ENCODE measurements around the gene MRPS27. TPM values are rescaled to one million over a fixed set of nuclear protein-coding genes. Genes with fewer than 3 reads are reported as not detected.
A peak's percentile ranks its signal among the peaks of the same experiment; 100 is the strongest.

MRPS27 gene
- total and polyA plus RNA-seq, 12 donors: 20.8 to 91.8 (median 75.8) TPM

DNA sequence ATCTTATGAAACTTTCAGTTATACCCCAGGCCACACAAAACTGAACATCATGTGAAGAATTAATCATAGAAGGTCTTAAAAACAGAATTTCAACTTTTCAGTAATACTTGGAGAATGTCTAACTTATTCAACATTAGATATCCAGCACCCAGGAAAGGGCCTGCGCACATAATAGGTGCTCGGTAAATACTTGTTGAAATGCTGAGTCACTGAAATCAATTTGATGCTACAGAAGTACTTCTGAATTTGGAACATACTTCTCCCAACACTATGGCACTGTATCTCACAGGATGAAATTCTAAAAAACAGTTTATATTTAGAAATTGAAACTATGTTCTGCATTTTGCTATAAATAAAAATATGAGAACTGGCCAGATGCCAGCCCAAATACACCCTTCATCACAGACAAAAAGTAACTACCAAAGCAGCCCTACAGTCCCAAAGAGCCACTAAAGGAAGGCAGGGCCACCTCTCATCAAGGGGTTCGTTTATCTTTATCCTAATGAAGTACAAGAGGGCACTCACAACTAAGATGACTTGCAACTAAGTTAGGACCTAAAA lies 26.5 kb downstream of the MRPS27 start:
- peaks cover 0 to 26% (median 16%) of the 10 kb centered on the region in 9 donors for H3K4me1 ChIP-seq
- peaks cover 0 to 52% (median 4%) of the 10 kb centered on the region in 9 donors for H3K36me3 ChIP-seq
- no peak overlapping the region for H3K4me3 ChIP-seq
- intact Hi-C loops (cut with DNase I): no loop called here
- WGBS, 2 donors: 70 to 71% methylated on average over 3 of the region's 3 CpGs
- H3K27ac ChIP-seq: peak overlapping the region in 3 of 10 donors; percentile 0 to 39 (median 18)
- H3K9me3 ChIP-seq: no peaks in the 10 kb centered on the region
- no peaks in the 10 kb centered on the region for H3K27me3 ChIP-seq
- DNase-seq: no peak
- no peak for ATAC-seq
- TF ChIP-seq CTCF (IDR thresholded peaks at IDR 0.05): no peak

DNA sequence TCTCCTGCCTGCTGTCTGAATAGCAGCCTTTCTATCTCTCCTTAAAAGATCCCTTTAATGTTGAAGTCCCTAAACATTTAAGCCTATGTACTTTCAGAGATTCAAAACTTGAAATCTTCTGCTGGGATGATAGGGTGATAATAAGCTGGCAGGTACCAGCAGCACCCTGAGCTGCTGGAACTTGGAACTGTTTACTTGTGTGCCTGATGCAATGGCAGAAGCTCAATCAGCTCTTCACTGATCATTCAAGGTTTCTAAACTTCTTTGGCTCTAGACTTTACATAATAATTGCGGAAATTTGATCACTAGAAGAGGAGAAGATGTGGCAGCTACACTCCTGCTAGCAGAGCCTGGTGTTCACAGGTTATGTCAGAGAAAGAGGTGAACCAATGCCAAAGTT lies 27.6 kb downstream of the MRPS27 start:
- DNase-seq: no peak

DNA sequence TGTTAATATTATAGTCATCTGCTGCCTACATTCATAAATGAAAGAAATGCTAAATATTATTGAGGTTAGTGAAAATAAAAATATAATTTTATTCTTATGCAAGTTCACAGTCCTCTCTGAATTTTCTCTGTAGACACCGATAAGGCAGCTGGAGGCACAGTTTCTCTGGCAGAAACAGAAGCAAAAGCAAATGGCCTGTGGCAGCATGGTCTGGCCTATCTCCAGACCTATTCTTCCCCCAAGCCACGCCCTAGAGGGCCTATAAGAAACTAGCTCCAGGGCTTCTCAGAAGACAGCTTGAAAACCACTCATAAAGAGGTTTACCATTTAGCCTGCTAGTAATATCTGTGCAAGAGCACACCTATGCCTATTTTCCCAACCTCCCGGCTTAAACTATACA lies 28.4 kb downstream of the MRPS27 start:
- H3K27ac ChIP-seq: no peak overlapping the region
- intact Hi-C loops (cut with DNase I): no loop called here
- H3K36me3 ChIP-seq: peaks cover 0 to 63% (median 4%) of the 10 kb centered on the region in 9 donors
- no peak for TF ChIP-seq CTCF (IDR thresholded peaks at IDR 0.05)
- DNase-seq (no peak), ATAC-seq (no peak)
- H3K27me3 ChIP-seq: no peaks in the 10 kb centered on the region
- WGBS, 2 donors: 97 to 99% methylated on average over 3 of the region's 3 CpGs
- H3K4me1 ChIP-seq: peaks cover 0 to 30% (median 16%) of the 10 kb centered on the region in 9 donors
- no peak overlapping the region for H3K4me3 ChIP-seq
- no peaks in the 10 kb centered on the region for H3K9me3 ChIP-seq

More for the DNA sequence above, 27.6 kb downstream of the MRPS27 start:
- intact Hi-C loops (cut with DNase I): no loop called here
- Histone ChIP-seq H3K36me3 (peaks cover 0 to 62% (median 4%) of the 10 kb centered on the region in 9 donors), H3K9me3 (no peaks in the 10 kb centered on the region), H3K27me3 (no peaks in the 10 kb centered on the region), H3K4me1 (peaks cover 0 to 30% (median 16%) of the 10 kb centered on the region in 9 donors), H3K27ac (peak overlapping the region in 1 of 10 donors; percentile 24), H3K4me3 (no peak overlapping the region)
- WGBS, 2 donors: 93 to 100% methylated on average over 1 of the region's 1 CpG
- ATAC-seq: no peak
- no peak for TF ChIP-seq CTCF (IDR thresholded peaks at IDR 0.05)

- no peaks in the 10 kb centered on the region for H3K9me3 ChIP-seq
- H3K4me3 ChIP-seq: no peak overlapping the region
- no peak overlapping the region for H3K27ac ChIP-seq
- WGBS, 2 donors: 94 to 95% methylated on average over 6 of the region's 6 CpGs
- no peak for TF ChIP-seq CTCF (IDR thresholded peaks at IDR 0.05)
- intact Hi-C loops (cut with DNase I): no loop called here
- DNase-seq: no peak
- H3K36me3 ChIP-seq: peaks cover 0 to 56% (median 4%) of the 10 kb centered on the region in 9 donors
- peaks cover 0 to 34% (median 16%) of the 10 kb centered on the region in 9 donors for H3K4me1 ChIP-seq
- H3K27me3 ChIP-seq: no peaks in the 10 kb centered on the region
- ATAC-seq: no peak
Observed at GRCh38 chr5:72290356-72291133, 29.5 kb downstream of the MRPS27 start.

Data from heart right ventricle (tissue), 16 donors.